Keratinocyte (primary cell): ENCODE measurements around the gene CLEC18C. TPM values are rescaled to one million over a fixed set of nuclear protein-coding genes. Genes with fewer than 3 reads are reported as not detected.

Experiments used
- DNase-seq: peaks from one replicate; pipeline ENCODE4 v3.0.0-alpha.2; 2011; ENCODE audit warnings: low read depth, missing footprints, low spot score
- FAIRE-seq: peaks from 2 replicates; lab custom pipeline; 2011; peaks lifted over from hg19 to GRCh38; lab: Jason Lieb, UNC
- H2AFZ ChIP-seq: 2 replicates; pipeline ENCODE4 v1.6.0; 2012; ENCODE audit warnings: low read length, control low read depth, inconsistent platforms; ENCODE audit not compliant: control insufficient read depth
- H3K27ac ChIP-seq: 2 replicates; pipeline ENCODE4 v1.5.1; 2011; ENCODE audit warnings: low read length; ENCODE audit not compliant: control insufficient read depth, insufficient read depth
- H3K27me3 ChIP-seq: 3 replicates; pipeline ENCODE4 v1.6.0; 2011; ENCODE audit warnings: low read length; ENCODE audit not compliant: control insufficient read depth, insufficient read depth; ENCODE audit errors: extremely low read depth
- H3K36me3 ChIP-seq, 2 experiments: 2 replicates in 1 of 2; 3 replicates in 1 of 2; pipeline ENCODE4 v1.5.1; 2011; ENCODE audit warnings: low read length in 2 of 2, mild to moderate bottlenecking in 1 of 2; ENCODE audit not compliant: control insufficient read depth in 2 of 2, insufficient read depth in 2 of 2; ENCODE audit errors: extremely low read depth in 1 of 2
- H3K4me1 ChIP-seq: 3 replicates; pipeline ENCODE4 v1.5.1; 2011; ENCODE audit warnings: low read length; ENCODE audit not compliant: control insufficient read depth, insufficient read depth; ENCODE audit errors: extremely low read depth
- H3K4me2 ChIP-seq: 3 replicates; pipeline ENCODE4 v1.6.0; 2011; ENCODE audit warnings: low read depth, low read length; ENCODE audit not compliant: control insufficient read depth, insufficient read depth; ENCODE audit errors: extremely low read depth
- H3K4me3 ChIP-seq, 3 experiments: fragments of 200-600 bp in 1 of 3; sonication (generic) in 1 of 3; 2 replicates in 2 of 3; 3 replicates in 1 of 3; pipeline ENCODE4 v1.5.1; 2011 to 2016; ENCODE audit warnings: low read length in 3 of 3, mild to moderate bottlenecking in 3 of 3, control low read depth in 2 of 3, inconsistent platforms in 1 of 3, low read depth in 1 of 3, mixed read lengths in 1 of 3, mixed run types in 1 of 3, moderate library complexity in 1 of 3; ENCODE audit not compliant: control insufficient read depth in 2 of 3, insufficient read depth in 2 of 3; ENCODE audit errors: extremely low read depth in 1 of 3
- H3K79me2 ChIP-seq: 2 replicates; pipeline ENCODE4 v1.6.0; 2012; ENCODE audit warnings: low read length; ENCODE audit not compliant: control insufficient read depth, insufficient read depth
- H3K9ac ChIP-seq: 3 replicates; pipeline ENCODE4 v1.6.0; 2011; ENCODE audit warnings: low read length; ENCODE audit not compliant: control insufficient read depth, insufficient read depth; ENCODE audit errors: extremely low read depth
- H3K9me1 ChIP-seq: 3 replicates; pipeline ENCODE4 v1.6.0; 2011; ENCODE audit warnings: low read length; ENCODE audit not compliant: control insufficient read depth, insufficient read depth; ENCODE audit errors: extremely low read depth
- H3K9me3 ChIP-seq: 2 replicates; pipeline ENCODE4 v1.5.1; 2012; ENCODE audit warnings: low read depth, low read length; ENCODE audit not compliant: control insufficient read depth
- H4K20me1 ChIP-seq: 3 replicates; pipeline ENCODE4 v1.6.0; 2011; ENCODE audit warnings: low read length; ENCODE audit not compliant: control insufficient read depth, insufficient read depth; ENCODE audit errors: extremely low read depth
- CTCF ChIP-seq, 3 experiments: IDR thresholded peaks in 1 of 3; conservative IDR thresholded peaks in 1 of 3; optimal IDR thresholded peaks in 1 of 3; 2 replicates in 2 of 3; 3 replicates in 1 of 3; pipeline versions ENCODE3 to v1.5.1; 2011; ENCODE audit warnings: low read length in 3 of 3, mild to moderate bottlenecking in 3 of 3, moderate library complexity in 2 of 3, control low read depth in 1 of 3, inconsistent platforms in 1 of 3; ENCODE audit not compliant: insufficient read depth in 2 of 3; ENCODE audit errors: extremely low read depth in 1 of 3
- EZH2 ChIP-seq: IDR thresholded peaks from one replicate; pipeline ENCODE4 v1.6.1; 2012; ENCODE audit warnings: inconsistent platforms, mild to moderate bottlenecking, low read length, moderate library complexity
- dilution Hi-C: fragments of 300-500 bp; cut with MboI; formaldehyde crosslinking; loops from one replicate; pipeline ENCODE4 v1.7.0; 2020; ENCODE audit warnings: low sequenced_read_pairs; ENCODE audit not compliant: extremely low pct_ligation_motif_present
- polyA plus RNA-seq, 5 experiments: library from polyadenylated mRNA; depleted of rRNA in 3 of 5; stranded (reverse) in 3 of 5; stranded (forward) in 1 of 5; unstranded in 1 of 5; fragments of >200 nt; gene quantifications; 1 replicate in 1 of 5; 2 replicates in 3 of 5; 3 replicates in 1 of 5; pipeline versions ENCODE4 v1.2.1 to v1.2.3, GENCODE V29; 2011 to 2012; ENCODE audit warnings: missing spikeins in 2 of 5, low read depth in 1 of 5, low replicate concordance in 1 of 5

CLEC18C gene
- polyA plus RNA-seq, 1 donor (not counting 4 experiments of a cell fraction or from before 2014, with no cell fraction given): not detected

DNA sequence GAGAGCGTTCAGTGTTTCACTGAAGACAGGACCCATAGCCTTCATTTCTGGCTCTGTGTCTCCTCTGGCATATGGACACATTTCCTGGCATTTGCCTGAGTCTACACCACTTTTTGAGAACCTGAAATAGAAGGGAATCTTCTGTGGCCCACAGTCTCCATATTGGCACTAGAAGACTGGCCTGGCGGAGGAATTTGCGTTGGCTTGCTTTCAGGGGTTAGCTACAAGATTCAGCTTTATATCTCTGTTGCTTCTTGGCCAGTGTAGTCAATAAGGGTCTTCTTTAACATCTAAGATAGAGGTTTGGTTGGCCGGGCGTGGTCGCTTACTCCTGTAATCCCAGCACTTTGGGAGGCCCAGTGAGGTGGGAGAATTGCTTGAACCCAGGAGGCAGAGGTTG, 12.8 kb upstream of the CLEC18C start:
- H3K4me1 ChIP-seq: peaks cover 8% of the 10 kb centered on the region
- no peak for DNase-seq
- FAIRE-seq: no peak
- H3K9ac ChIP-seq: no peak overlapping the region
- no peaks in the 10 kb centered on the region for H3K27me3 ChIP-seq
- H3K79me2 ChIP-seq: no peaks in the 10 kb centered on the region
- H3K27ac ChIP-seq: no peak overlapping the region
- H2AFZ ChIP-seq: no peak overlapping the region
- no peaks in the 10 kb centered on the region for H3K9me3 ChIP-seq
- peaks cover 10 to 22% of the 10 kb centered on the region in 2 experiments for H3K36me3 ChIP-seq
- H3K9me1 ChIP-seq: no peaks in the 10 kb centered on the region
- no peak overlapping the region for H3K4me2 ChIP-seq
- no peak for TF ChIP-seq EZH2
- TF ChIP-seq CTCF (optimal IDR thresholded peaks at IDR 0.05 in 1 of 3, IDR thresholded peaks at IDR 0.05 in 1 of 3, conservative IDR thresholded peaks at IDR 0.05 in 1 of 3; ENCODE audit: extremely low read depth in 1 of 3, insufficient read depth in 2 of 3, low read length in 3 of 3): no peak
- peaks cover 4% of the 10 kb centered on the region for H4K20me1 ChIP-seq
- no peak overlapping the region for H3K4me3 ChIP-seq
- dilution Hi-C loops: no loop called here

DNA sequence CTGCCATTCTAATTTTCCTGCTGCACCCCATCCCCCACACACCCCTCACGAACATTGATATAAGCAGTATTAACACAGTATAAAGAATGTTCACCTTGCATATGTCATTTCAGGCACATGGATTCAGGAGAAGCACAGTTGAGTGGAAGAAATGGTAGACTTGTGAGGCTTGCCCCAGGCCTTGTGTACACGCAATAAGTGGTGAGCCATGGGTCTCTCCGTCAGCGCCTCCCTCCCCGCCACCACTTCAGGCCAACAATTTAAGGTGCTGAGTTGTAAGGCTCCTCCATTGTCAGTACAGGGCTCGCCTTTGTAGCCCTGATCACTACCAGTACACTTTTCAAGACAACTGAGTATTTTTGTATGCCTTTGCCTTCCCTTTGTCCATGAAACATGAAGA, 12.2 kb upstream of the CLEC18C start:
- FAIRE-seq: no peak
- no peak overlapping the region for H2AFZ ChIP-seq
- no peaks in the 10 kb centered on the region for H3K27me3 ChIP-seq
- H4K20me1 ChIP-seq: peaks cover 4% of the 10 kb centered on the region
- H3K9ac ChIP-seq: no peak overlapping the region
- H3K4me2 ChIP-seq: no peak overlapping the region
- H3K9me3 ChIP-seq: no peaks in the 10 kb centered on the region
- TF ChIP-seq CTCF (optimal IDR thresholded peaks at IDR 0.05 in 1 of 3, IDR thresholded peaks at IDR 0.05 in 1 of 3, conservative IDR thresholded peaks at IDR 0.05 in 1 of 3; ENCODE audit: extremely low read depth in 1 of 3, insufficient read depth in 2 of 3, low read length in 3 of 3) (no peak), EZH2 (no peak)
- H3K9me1 ChIP-seq: no peaks in the 10 kb centered on the region
- no peaks in the 10 kb centered on the region for H3K79me2 ChIP-seq
- DNase-seq: no peak
- H3K27ac ChIP-seq: no peak overlapping the region
- dilution Hi-C loops: no loop called here
- peaks cover 8% of the 10 kb centered on the region for H3K4me1 ChIP-seq
- H3K36me3 ChIP-seq: peaks cover 10 to 20% of the 10 kb centered on the region in 2 experiments
- no peak overlapping the region for H3K4me3 ChIP-seq
